Measurements from ENCODE around the gene NFKBIB. TPM values are rescaled to one million over a fixed set of nuclear protein-coding genes. Genes with fewer than 3 reads are reported as not detected.
"Not testable (repeated sequence)": the region's sequence is repeated elsewhere in the genome, so short reads cannot be mapped to it uniquely, and the experiment has no call there.

Gene NFKBIB
- polyA plus RNA-seq, 1 donor (not counting 4 experiments of a cell fraction or from before 2014, with no cell fraction given) = 12.3 TPM

DNA sequence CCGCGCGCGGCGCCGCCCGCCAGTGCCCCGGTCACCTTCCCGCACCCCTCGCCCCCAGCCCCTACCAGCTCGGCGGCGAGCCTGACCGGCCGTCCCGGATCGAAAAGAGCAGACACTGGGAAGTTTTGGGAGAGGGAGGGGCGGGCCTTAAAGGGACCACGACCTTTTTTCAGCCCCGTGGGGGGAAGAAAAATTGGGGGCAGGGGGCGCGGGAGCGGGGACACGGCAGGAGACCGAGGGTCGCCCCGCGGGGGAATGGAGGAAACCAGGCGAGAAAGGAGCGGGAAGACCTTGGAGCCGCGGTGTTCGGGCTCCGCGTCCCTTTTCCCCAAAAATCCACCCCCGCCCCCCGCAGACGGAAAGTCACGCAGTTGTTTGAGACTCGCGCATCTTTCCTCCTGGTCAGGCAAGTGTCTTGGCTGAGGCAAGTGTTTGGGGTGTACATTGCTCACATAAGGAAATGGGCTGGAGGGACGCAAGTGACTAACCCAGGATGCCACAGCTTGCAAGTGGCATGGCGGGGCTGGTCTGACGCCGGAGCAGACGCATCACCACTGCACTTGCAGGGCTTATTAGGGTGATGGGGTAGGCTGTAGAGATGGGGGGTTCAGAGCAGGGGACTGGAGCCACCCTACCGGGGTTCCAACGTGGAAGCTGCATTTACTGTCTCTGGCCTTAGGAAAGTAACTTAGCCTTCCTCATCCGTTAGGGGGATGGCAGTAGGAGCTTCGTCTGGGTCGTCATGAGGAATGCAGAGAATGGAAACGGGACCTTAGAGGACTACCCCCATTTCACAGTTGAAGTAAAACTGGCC is 47.3 kb upstream of the NFKBIB start:
- Histone ChIP-seq H3K36me3 (ENCODE audit: control insufficient read depth in 2 of 2, extremely low read depth in 1 of 2, insufficient read depth in 2 of 2, low read length in 2 of 2) (peaks cover 5 to 10% of the 10 kb centered on the region in 2 experiments), H3K79me2 (ENCODE audit: control insufficient read depth, insufficient read depth, low read length) (peaks cover 17% of the 10 kb centered on the region), H3K4me1 (ENCODE audit: control insufficient read depth, extremely low read depth, insufficient read depth, low read length) (peaks cover 32% of the 10 kb centered on the region), H3K9me1 (ENCODE audit: control insufficient read depth, extremely low read depth, insufficient read depth, low read length) (peaks cover 2% of the 10 kb centered on the region), H3K9ac (ENCODE audit: control insufficient read depth, extremely low read depth, insufficient read depth, low read length) (peak overlapping the region; percentile 77), H3K27ac (ENCODE audit: control insufficient read depth, insufficient read depth, low read length) (peak overlapping the region; percentile 81), H3K4me3 (ENCODE audit: control insufficient read depth in 2 of 3, extremely low read depth in 1 of 3, insufficient read depth in 2 of 3, low read depth in 1 of 3, low read length in 3 of 3) (peak overlapping the region; percentile 74 to 80 (median 77)), H3K9me3 (ENCODE audit: control insufficient read depth, low read depth, low read length) (no peaks in the 10 kb centered on the region), H3K4me2 (ENCODE audit: control insufficient read depth, extremely low read depth, insufficient read depth, low read depth, low read length) (peak overlapping the region; percentile 90), H2AFZ (ENCODE audit: control insufficient read depth, low read length) (peak overlapping the region; percentile 71), H3K27me3 (ENCODE audit: control insufficient read depth, extremely low read depth, insufficient read depth, low read length) (no peaks in the 10 kb centered on the region), H4K20me1 (ENCODE audit: control insufficient read depth, extremely low read depth, insufficient read depth, low read length) (peaks cover 7% of the 10 kb centered on the region)
- no peak for TF ChIP-seq EZH2 (IDR thresholded peaks at IDR 0.05; ENCODE audit: low read length)
- TF ChIP-seq, protein P1, sequence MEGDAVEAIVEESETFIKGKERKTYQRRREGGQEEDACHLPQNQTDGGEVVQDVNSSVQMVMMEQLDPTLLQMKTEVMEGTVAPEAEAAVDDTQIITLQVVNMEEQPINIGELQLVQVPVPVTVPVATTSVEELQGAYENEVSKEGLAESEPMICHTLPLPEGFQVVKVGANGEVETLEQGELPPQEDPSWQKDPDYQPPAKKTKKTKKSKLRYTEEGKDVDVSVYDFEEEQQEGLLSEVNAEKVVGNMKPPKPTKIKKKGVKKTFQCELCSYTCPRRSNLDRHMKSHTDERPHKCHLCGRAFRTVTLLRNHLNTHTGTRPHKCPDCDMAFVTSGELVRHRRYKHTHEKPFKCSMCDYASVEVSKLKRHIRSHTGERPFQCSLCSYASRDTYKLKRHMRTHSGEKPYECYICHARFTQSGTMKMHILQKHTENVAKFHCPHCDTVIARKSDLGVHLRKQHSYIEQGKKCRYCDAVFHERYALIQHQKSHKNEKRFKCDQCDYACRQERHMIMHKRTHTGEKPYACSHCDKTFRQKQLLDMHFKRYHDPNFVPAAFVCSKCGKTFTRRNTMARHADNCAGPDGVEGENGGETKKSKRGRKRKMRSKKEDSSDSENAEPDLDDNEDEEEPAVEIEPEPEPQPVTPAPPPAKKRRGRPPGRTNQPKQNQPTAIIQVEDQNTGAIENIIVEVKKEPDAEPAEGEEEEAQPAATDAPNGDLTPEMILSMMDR (optimal IDR thresholded peaks at IDR 0.05 in 1 of 3, IDR thresholded peaks at IDR 0.05 in 1 of 3, conservative IDR thresholded peaks at IDR 0.05 in 1 of 3; ENCODE audit: extremely low read depth in 1 of 3, insufficient read depth in 2 of 3, low read length in 3 of 3) = no peak
- FAIRE-seq (no peak), DNase-seq (ENCODE audit: low read depth, low spot score) (no peak)
- dilution Hi-C loops (cut with MboI; ENCODE audit: extremely low pct_ligation_motif_present, low sequenced_read_pairs) = no loop called here

DNA sequence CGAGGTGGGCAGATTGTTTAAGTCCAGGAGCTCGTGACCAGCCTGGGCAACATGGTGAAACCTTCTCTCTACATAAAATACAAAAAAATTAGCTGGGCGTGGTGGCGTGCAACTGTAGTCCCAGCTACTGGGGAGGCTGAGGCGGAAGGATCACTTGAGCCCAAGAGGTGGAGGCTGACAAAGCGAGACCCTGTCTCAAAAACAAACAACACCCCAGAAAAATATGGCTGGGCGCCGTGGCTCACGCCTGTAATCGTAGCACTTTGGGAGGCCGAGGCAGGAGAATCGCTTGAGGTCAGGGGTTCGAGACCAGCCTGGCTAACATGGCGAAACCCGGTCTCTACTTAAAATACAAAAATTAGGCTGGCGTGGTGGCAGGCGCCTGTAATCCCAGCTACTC is 46.6 kb upstream of the NFKBIB start:
- Histone ChIP-seq H3K9ac (ENCODE audit: control insufficient read depth, extremely low read depth, insufficient read depth, low read length) (no peak overlapping the region), H3K9me3 (ENCODE audit: control insufficient read depth, low read depth, low read length) (no peaks in the 10 kb centered on the region), H3K9me1 (ENCODE audit: control insufficient read depth, extremely low read depth, insufficient read depth, low read length) (no peaks in the 10 kb centered on the region), H2AFZ (ENCODE audit: control insufficient read depth, low read length) (no peak overlapping the region), H3K27me3 (ENCODE audit: control insufficient read depth, extremely low read depth, insufficient read depth, low read length) (no peaks in the 10 kb centered on the region), H4K20me1 (ENCODE audit: control insufficient read depth, extremely low read depth, insufficient read depth, low read length) (peaks cover 3% of the 10 kb centered on the region), H3K4me2 (ENCODE audit: control insufficient read depth, extremely low read depth, insufficient read depth, low read depth, low read length) (peak overlapping the region; percentile 90), H3K27ac (ENCODE audit: control insufficient read depth, insufficient read depth, low read length) (no peak overlapping the region), H3K36me3 (ENCODE audit: control insufficient read depth in 2 of 2, extremely low read depth in 1 of 2, insufficient read depth in 2 of 2, low read length in 2 of 2) (peaks cover 2 to 5% of the 10 kb centered on the region in 2 experiments), H3K4me3 (ENCODE audit: control insufficient read depth in 2 of 3, extremely low read depth in 1 of 3, insufficient read depth in 2 of 3, low read depth in 1 of 3, low read length in 3 of 3) (no peak overlapping the region), H3K79me2 (ENCODE audit: control insufficient read depth, insufficient read depth, low read length) (peaks cover 10% of the 10 kb centered on the region), H3K4me1 (ENCODE audit: control insufficient read depth, extremely low read depth, insufficient read depth, low read length) (peaks cover 26% of the 10 kb centered on the region)
- no peak for DNase-seq (ENCODE audit: low read depth, low spot score)
- TF ChIP-seq, protein P1 (optimal IDR thresholded peaks at IDR 0.05 in 1 of 3, IDR thresholded peaks at IDR 0.05 in 1 of 3, conservative IDR thresholded peaks at IDR 0.05 in 1 of 3; ENCODE audit: extremely low read depth in 1 of 3, insufficient read depth in 2 of 3, low read length in 3 of 3) = no peak
- TF ChIP-seq EZH2 (IDR thresholded peaks at IDR 0.05; ENCODE audit: low read length) = no peak
- dilution Hi-C loops (cut with MboI; ENCODE audit: extremely low pct_ligation_motif_present, low sequenced_read_pairs) = no loop called here
- no peak for FAIRE-seq

DNA sequence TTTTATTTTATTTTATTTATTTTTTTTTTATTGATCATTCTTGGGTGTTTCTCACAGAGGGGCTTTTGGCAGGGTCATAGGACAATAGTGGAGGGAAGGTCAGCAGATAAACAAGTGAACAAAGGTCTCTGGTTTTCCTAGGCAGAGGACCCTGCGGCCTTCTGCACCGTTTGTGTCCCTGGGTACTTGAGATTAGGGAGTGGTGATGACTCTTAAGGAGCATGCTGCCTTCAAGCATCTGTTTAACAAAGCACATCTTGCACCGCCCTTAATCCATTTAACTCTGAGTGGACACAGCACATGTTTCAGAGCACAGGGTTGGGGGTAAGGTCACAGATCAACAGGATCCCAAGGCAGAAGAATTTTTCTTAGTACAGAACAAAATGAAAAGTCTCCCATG is 44.8 kb upstream of the NFKBIB start:
- H2AFZ ChIP-seq (ENCODE audit: control insufficient read depth, low read length); H4K20me1 ChIP-seq (ENCODE audit: control insufficient read depth, extremely low read depth, insufficient read depth, low read length); H3K4me3 ChIP-seq (ENCODE audit: control insufficient read depth in 2 of 3, extremely low read depth in 1 of 3, insufficient read depth in 2 of 3, low read depth in 1 of 3, low read length in 3 of 3); dilution Hi-C loops (cut with MboI; ENCODE audit: extremely low pct_ligation_motif_present, low sequenced_read_pairs); H3K9me1 ChIP-seq (ENCODE audit: control insufficient read depth, extremely low read depth, insufficient read depth, low read length); DNase-seq (ENCODE audit: low read depth, low spot score); H3K27me3 ChIP-seq (ENCODE audit: control insufficient read depth, extremely low read depth, insufficient read depth, low read length); H3K36me3 ChIP-seq (ENCODE audit: control insufficient read depth in 2 of 2, extremely low read depth in 1 of 2, insufficient read depth in 2 of 2, low read length in 2 of 2); FAIRE-seq; H3K9ac ChIP-seq (ENCODE audit: control insufficient read depth, extremely low read depth, insufficient read depth, low read length); H3K79me2 ChIP-seq (ENCODE audit: control insufficient read depth, insufficient read depth, low read length); H3K27ac ChIP-seq (ENCODE audit: control insufficient read depth, insufficient read depth, low read length); H3K4me2 ChIP-seq (ENCODE audit: control insufficient read depth, extremely low read depth, insufficient read depth, low read depth, low read length); H3K9me3 ChIP-seq (ENCODE audit: control insufficient read depth, low read depth, low read length): not testable (repeated sequence)
- H3K4me1 ChIP-seq (ENCODE audit: control insufficient read depth, extremely low read depth, insufficient read depth, low read length) = peaks cover 18% of the 10 kb centered on the region

Measured in keratinocyte (primary cell).